ENCODE results near the gene PRKG1.

- TF ChIP-seq CTCF (IDR thresholded peaks at IDR 0.05; ENCODE audit: low read depth, low read length, missing input control) (no peak), HNF4G (IDR thresholded peaks at IDR 0.05) (no peak), ATF3 (IDR thresholded peaks at IDR 0.05) (no peak), SP1 (IDR thresholded peaks at IDR 0.05) (no peak), JUND (IDR thresholded peaks at IDR 0.05) (no peak), FOXA1 (IDR thresholded peaks at IDR 0.05) (no peak), GABPA (IDR thresholded peaks at IDR 0.05 in 1 of 2, conservative IDR thresholded peaks at IDR 0.05 in 1 of 2) (no peak), EGR1 (IDR thresholded peaks at IDR 0.05; ENCODE audit: low read depth in 2 of 2) (no peak), RXRA (IDR thresholded peaks at IDR 0.05) (no peak), TAF1 (conservative IDR thresholded peaks at IDR 0.05) (no peak), ZBTB33 (IDR thresholded peaks at IDR 0.05) (no peak)
- TF ChIP-seq, protein P1, sequence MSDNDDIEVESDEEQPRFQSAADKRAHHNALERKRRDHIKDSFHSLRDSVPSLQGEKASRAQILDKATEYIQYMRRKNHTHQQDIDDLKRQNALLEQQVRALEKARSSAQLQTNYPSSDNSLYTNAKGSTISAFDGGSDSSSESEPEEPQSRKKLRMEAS (IDR thresholded peaks at IDR 0.05), result no peak
- TF ChIP-seq, protein P2, sequence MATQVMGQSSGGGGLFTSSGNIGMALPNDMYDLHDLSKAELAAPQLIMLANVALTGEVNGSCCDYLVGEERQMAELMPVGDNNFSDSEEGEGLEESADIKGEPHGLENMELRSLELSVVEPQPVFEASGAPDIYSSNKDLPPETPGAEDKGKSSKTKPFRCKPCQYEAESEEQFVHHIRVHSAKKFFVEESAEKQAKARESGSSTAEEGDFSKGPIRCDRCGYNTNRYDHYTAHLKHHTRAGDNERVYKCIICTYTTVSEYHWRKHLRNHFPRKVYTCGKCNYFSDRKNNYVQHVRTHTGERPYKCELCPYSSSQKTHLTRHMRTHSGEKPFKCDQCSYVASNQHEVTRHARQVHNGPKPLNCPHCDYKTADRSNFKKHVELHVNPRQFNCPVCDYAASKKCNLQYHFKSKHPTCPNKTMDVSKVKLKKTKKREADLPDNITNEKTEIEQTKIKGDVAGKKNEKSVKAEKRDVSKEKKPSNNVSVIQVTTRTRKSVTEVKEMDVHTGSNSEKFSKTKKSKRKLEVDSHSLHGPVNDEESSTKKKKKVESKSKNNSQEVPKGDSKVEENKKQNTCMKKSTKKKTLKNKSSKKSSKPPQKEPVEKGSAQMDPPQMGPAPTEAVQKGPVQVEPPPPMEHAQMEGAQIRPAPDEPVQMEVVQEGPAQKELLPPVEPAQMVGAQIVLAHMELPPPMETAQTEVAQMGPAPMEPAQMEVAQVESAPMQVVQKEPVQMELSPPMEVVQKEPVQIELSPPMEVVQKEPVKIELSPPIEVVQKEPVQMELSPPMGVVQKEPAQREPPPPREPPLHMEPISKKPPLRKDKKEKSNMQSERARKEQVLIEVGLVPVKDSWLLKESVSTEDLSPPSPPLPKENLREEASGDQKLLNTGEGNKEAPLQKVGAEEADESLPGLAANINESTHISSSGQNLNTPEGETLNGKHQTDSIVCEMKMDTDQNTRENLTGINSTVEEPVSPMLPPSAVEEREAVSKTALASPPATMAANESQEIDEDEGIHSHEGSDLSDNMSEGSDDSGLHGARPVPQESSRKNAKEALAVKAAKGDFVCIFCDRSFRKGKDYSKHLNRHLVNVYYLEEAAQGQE (IDR thresholded peaks at IDR 0.05), result no peak
These were observed 2.8 kb downstream of the PRKG1 start for GRCh38 chr10:51077074-51077473.
